ENCODE results near the gene RPL38.

The RPL38 gene

DNA sequence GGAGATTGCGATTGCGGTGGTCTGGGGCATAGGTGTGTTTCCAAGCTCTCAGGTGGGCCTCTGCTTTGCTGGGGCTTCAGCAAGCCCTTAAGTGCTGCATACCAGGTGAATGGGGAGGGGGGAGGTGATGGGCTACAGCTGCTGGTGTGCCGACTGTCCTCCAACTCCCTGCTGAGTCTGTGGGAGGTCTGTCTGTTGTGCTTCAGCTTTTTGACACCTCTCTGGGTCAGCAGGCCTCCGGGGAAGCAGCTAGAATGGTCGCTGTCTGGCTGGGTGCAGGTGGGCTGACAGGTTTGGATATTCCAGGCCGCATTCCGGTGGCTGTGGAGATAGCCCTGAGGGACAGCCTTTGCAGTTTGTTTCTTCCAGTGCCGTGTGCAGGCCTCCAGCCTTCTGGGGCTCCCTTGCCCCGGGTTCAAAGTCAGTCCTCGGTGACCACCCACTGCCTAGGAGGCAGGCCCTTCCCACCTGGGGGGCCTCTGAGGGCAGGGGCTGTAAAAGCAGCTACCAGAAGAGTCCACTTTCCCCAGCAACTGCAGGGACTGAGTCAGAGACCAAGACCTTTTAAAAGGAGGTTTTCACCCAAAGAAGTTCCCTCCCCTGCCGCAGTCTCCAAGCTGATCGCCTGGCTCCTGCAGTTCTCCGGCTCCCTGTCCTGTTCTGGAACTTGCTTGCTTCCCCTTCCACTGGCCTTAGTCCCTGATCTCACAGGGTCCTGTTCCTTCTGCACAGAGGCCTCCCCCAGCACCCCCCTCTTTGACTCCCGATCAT, 7.8 kb downstream of the RPL38 start:
- Histone ChIP-seq H3K9me3 (ENCODE audit: control insufficient read depth in 2 of 2, low read length in 2 of 2) (no peaks in the 10 kb centered on the region), H3K4me3 (ENCODE audit: low read length in 2 of 2) (peak overlapping the region; percentile 80 to 84), H3K27ac (ENCODE audit: low read length) (no peak overlapping the region), H3K4me1 (ENCODE audit: control insufficient read depth, insufficient read depth, low read length) (peaks cover 35% of the 10 kb centered on the region), H3K27me3 (ENCODE audit: control insufficient read depth in 1 of 2, insufficient read depth in 2 of 2, low read length in 2 of 2) (no peaks in the 10 kb centered on the region), H3K36me3 (ENCODE audit: control insufficient read depth in 2 of 2, insufficient read depth in 2 of 2, low read length in 2 of 2) (peaks cover 16 to 23% of the 10 kb centered on the region in 2 donors), H3K9ac (ENCODE audit: low read length in 2 of 2) (peak overlapping the region in 1 of 2 donors; percentile 42)

DNA sequence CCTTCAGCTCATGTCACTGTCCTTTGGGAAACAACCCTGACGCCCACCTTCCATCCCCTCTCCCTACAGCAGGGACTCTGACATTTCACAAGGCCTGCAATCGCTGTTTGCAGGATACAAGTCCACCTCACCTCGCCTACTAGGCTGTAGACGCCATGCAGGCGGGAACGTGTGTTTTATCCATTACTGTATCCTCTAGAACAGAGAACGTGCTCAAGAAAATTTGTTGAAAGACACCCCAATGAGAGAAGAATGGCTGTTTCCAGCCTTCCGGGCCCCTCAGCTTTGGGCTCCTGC, 8.4 kb downstream of the RPL38 start:
- Histone ChIP-seq H3K36me3 (ENCODE audit: control insufficient read depth in 2 of 2, insufficient read depth in 2 of 2, low read length in 2 of 2) (peaks cover 16 to 22% of the 10 kb centered on the region in 2 donors), H3K4me3 (ENCODE audit: low read length in 2 of 2) (peak overlapping the region; percentile 80 to 84), H3K27ac (ENCODE audit: low read length) (no peak overlapping the region), H3K27me3 (ENCODE audit: control insufficient read depth in 1 of 2, insufficient read depth in 2 of 2, low read length in 2 of 2) (no peaks in the 10 kb centered on the region), H3K9me3 (ENCODE audit: control insufficient read depth in 2 of 2, low read length in 2 of 2) (no peaks in the 10 kb centered on the region), H3K9ac (ENCODE audit: low read length in 2 of 2) (peak overlapping the region; percentile 29 to 42), H3K4me1 (ENCODE audit: control insufficient read depth, insufficient read depth, low read length) (peaks cover 34% of the 10 kb centered on the region)

DNA sequence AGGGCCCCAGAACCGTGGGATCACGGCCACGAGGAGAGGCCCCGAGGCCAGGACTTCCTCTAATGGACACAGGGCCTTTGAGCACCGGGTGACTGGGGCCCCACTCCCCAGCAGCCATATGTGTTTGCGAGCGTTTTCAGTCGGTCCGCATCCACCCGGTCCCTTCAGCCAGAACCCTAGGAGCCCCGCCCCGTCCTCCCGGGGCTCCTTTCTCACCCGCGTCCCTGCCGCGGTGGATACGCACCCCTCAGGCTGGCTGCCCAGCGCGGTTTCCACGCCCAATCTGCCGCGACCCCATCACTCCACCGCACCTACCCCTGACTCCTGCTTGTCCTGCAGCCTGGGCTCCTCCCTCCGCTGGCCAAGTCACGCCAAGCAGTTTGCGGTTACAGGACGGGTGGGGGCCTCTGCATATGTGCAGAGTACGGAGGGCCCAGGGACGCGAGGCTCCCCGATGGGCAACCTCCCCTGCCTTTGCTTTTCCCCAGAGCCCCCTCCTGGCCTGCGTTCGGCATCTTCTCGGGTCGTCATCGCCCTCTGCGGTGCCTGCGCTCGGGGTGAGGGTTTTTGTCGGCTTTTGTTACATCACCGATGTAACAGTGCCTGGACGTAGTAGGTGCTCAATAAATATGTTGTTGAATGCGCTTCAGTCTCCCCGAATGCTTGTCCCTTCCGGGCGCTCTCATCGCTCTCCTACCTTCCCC, 8.9 kb downstream of the RPL38 start:
- peak overlapping the region; percentile 80 to 84 for H3K4me3 ChIP-seq (ENCODE audit: low read length in 2 of 2)
- peak overlapping the region; percentile 37 for H3K27ac ChIP-seq (ENCODE audit: low read length)
- peaks cover 34% of the 10 kb centered on the region for H3K4me1 ChIP-seq (ENCODE audit: control insufficient read depth, insufficient read depth, low read length)
- H3K27me3 ChIP-seq (ENCODE audit: control insufficient read depth in 1 of 2, insufficient read depth in 2 of 2, low read length in 2 of 2) = no peaks in the 10 kb centered on the region
- H3K9me3 ChIP-seq (ENCODE audit: control insufficient read depth in 2 of 2, low read length in 2 of 2) = no peaks in the 10 kb centered on the region
- peaks cover 16 to 18% of the 10 kb centered on the region in 2 donors for H3K36me3 ChIP-seq (ENCODE audit: control insufficient read depth in 2 of 2, insufficient read depth in 2 of 2, low read length in 2 of 2)
- peak overlapping the region; percentile 29 to 84 for H3K9ac ChIP-seq (ENCODE audit: low read length in 2 of 2)

DNA sequence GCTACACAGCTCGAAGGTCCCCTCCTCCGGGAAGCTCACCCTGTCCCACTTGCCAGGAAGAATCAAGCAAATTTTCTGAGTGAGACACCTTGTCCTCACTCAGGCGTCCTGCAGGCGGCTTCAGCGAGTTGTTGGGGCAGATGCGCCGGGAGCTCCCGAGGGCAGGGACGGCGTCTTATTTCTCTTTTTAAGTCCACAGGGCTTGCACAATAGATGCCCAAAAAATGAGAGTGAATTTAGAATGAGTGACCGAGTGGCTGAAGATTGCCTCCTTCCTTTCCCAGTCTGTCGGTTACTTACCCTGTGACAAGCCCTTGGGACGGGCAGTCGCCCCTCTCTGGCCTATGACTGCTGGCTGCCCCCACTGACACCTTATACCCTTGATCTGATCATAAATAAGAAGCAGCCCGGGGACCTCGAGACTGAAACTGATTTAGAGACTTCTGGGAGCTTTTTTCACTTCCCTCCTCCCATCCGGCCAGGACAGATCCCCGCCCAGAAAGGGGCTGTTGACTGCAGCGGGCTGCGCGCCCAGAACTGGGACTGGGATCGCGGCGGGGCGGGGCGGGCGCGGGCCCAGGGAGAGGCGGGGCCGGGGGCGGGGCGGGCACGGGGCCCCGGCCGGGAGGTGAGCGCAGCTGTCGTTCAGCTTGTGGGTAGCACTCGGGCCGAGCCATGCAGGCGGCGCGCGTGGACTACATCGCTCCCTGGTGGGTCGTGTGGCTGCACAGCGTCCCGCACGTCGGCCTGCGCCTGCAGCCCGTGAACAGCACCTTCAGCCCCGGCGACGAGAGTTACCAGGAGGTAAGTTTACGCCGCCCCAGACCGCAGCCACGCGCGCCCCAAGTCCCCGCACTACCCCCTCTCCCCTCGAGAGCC, 9.7 kb downstream of the RPL38 start, which contains the start of gene TTYH2:
Gene TTYH2, plus strand, starts transcription at position 659 of the 879 bp plus-strand sequence. Its CDS starts 17 bp downstream, at position 676.
- H3K9ac ChIP-seq (ENCODE audit: low read length in 2 of 2) = peak within 1 kb of the TSS; percentile 29 to 84
- no peaks in the 10 kb centered on the region for H3K27me3 ChIP-seq (ENCODE audit: control insufficient read depth in 1 of 2, insufficient read depth in 2 of 2, low read length in 2 of 2)
- H3K27ac ChIP-seq (ENCODE audit: low read length) = peak within 1 kb of the TSS; percentile 37
- H3K4me3 ChIP-seq (ENCODE audit: low read length in 2 of 2) = peak within 1 kb of the TSS; percentile 80 to 84
- peaks cover 12 to 14% of the 10 kb centered on the region in 2 donors for H3K36me3 ChIP-seq (ENCODE audit: control insufficient read depth in 2 of 2, insufficient read depth in 2 of 2, low read length in 2 of 2)
- H3K9me3 ChIP-seq (ENCODE audit: control insufficient read depth in 2 of 2, low read length in 2 of 2) = no peaks in the 10 kb centered on the region
- H3K4me1 ChIP-seq (ENCODE audit: control insufficient read depth, insufficient read depth, low read length) = peaks cover 34% of the 10 kb centered on the region

DNA sequence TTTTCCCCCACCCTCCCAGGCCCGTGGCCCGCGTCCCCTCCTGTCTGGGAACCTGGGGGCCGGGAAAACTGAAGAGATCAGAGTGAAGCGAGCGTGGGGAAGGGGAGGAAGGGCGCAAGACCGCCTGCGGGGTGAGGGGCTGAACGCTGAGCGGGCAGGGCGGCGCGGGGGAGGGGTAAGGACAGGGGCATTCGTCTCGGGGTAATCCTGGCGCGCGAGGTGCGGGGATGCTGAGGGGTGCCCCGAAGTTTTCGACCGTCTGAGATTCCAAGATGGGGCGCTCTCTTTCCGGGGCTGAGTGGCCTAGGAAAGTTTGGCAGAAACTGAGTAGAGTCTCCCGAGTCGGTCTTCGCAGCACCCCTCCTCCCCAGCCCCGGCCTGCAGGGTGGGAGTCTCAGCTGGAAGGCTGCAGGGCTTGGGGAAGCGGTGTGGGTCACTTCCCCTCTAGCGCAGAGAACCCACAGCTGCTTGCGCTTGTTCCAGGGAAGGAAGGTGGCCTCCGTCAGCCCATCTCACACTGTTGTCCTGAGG, 10.4 kb downstream of the RPL38 start:
- peaks cover 9% of the 10 kb centered on the region in 2 donors for H3K36me3 ChIP-seq (ENCODE audit: control insufficient read depth in 2 of 2, insufficient read depth in 2 of 2, low read length in 2 of 2)
- H3K4me3 ChIP-seq (ENCODE audit: low read length in 2 of 2) = peak overlapping the region; percentile 57 to 73
- H3K9ac ChIP-seq (ENCODE audit: low read length in 2 of 2) = peak overlapping the region in 1 of 2 donors; percentile 29
- H3K4me1 ChIP-seq (ENCODE audit: control insufficient read depth, insufficient read depth, low read length) = peaks cover 34% of the 10 kb centered on the region
- no peaks in the 10 kb centered on the region for H3K27me3 ChIP-seq (ENCODE audit: control insufficient read depth in 1 of 2, insufficient read depth in 2 of 2, low read length in 2 of 2)
- H3K9me3 ChIP-seq (ENCODE audit: control insufficient read depth in 2 of 2, low read length in 2 of 2) = no peaks in the 10 kb centered on the region
- H3K27ac ChIP-seq (ENCODE audit: low read length) = no peak overlapping the region

DNA sequence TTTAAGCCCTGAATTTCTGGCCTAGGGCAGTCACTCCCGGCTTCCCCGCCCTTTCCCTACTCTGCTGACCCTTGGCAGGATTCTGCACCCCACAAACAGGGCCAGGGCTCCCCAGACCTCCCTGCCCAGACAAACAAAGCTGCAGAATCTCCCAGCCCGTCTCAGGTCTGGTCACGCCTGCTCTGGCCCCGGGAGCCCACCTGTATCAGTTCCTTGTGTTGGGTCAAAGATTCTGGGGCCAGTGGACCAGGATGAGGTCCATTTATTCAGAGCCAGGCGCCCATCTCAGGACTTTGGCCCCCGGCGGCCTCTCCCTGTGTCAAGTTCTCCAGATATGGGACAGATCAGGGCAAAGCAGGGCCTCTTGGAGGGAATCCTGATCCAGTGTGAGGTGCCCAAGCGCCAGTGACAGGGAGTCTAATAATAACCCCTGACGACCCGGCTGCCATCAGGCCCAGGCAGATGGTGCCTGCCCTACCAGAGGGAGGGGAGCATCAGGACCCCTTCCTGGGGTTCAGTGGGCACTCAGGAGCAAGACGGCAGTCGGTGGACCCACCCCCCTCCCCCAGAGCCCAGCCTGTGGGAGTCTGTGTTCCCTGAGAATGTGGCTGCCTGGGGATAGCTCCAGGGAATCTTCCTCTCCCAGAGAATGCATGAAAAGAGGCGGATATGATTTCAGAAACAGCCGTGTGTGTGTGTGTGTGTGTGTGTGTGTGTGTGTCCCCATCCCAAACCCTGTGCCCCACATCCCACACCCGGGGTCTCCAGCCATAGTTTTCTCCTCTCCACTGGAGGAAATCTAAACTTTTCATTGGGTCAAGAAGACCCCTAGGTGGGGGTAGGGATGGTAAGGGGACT, 11.2 kb downstream of the RPL38 start:
- no peaks in the 10 kb centered on the region for H3K9me3 ChIP-seq (ENCODE audit: control insufficient read depth in 2 of 2, low read length in 2 of 2)
- peaks cover 34% of the 10 kb centered on the region for H3K4me1 ChIP-seq (ENCODE audit: control insufficient read depth, insufficient read depth, low read length)
- H3K36me3 ChIP-seq (ENCODE audit: control insufficient read depth in 2 of 2, insufficient read depth in 2 of 2, low read length in 2 of 2) = peaks cover 3 to 4% of the 10 kb centered on the region in 2 donors
- no peak overlapping the region for H3K9ac ChIP-seq (ENCODE audit: low read length in 2 of 2)
- H3K4me3 ChIP-seq (ENCODE audit: low read length in 2 of 2) = peak overlapping the region in 1 of 2 donors; percentile 73
- no peaks in the 10 kb centered on the region for H3K27me3 ChIP-seq (ENCODE audit: control insufficient read depth in 1 of 2, insufficient read depth in 2 of 2, low read length in 2 of 2)
- no peak overlapping the region for H3K27ac ChIP-seq (ENCODE audit: low read length)

DNA sequence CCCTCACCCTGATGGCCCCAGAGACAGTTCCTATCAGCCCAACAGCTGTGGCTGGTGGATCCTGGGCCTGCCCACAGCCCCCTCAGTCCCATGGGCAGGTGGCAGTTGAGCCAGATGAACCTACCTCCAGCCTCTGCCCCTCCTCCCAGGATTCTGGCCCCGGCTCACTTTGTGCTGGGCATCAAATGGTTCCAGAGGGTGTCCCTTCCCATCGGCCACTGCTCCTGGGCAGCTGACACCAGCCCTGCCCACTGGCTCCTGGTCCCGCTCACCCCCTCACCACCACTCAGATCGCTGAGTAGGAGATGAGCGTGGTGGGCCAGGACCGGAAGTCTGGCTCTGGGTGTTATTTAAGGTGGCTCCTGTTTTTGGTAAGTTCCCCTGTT, 11.9 kb downstream of the RPL38 start:
- H3K9me3 ChIP-seq (ENCODE audit: control insufficient read depth in 2 of 2, low read length in 2 of 2) = no peaks in the 10 kb centered on the region
- no peak overlapping the region for H3K27ac ChIP-seq (ENCODE audit: low read length)
- peaks cover 30% of the 10 kb centered on the region for H3K4me1 ChIP-seq (ENCODE audit: control insufficient read depth, insufficient read depth, low read length)
- no peak overlapping the region for H3K4me3 ChIP-seq (ENCODE audit: low read length in 2 of 2)
- no peak overlapping the region for H3K9ac ChIP-seq (ENCODE audit: low read length in 2 of 2)
- no peaks in the 10 kb centered on the region for H3K36me3 ChIP-seq (ENCODE audit: control insufficient read depth in 2 of 2, insufficient read depth in 2 of 2, low read length in 2 of 2)
- H3K27me3 ChIP-seq (ENCODE audit: control insufficient read depth in 1 of 2, insufficient read depth in 2 of 2, low read length in 2 of 2) = no peaks in the 10 kb centered on the region

DNA sequence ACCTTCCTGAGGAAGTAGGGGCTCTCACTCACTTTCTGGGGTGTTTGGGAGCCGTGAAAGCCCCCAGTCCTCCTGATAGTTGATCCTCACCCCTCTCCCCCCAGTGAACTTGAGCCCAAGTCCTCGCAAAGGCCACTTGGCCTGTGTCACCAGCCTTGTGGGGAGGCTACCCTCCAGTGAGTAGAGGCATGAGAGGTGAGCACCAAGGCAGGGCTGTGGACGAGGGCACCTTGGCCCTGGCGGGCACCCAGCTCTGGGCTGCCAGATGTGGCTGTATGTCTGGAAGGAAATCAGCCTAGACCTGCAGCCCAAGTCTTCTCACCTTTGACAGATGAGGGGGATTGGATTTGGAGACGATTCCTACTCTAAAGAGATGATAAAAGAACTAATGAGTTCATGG, 13.0 kb downstream of the RPL38 start:
- Histone ChIP-seq H3K9me3 (ENCODE audit: control insufficient read depth in 2 of 2, low read length in 2 of 2) (no peaks in the 10 kb centered on the region), H3K27me3 (ENCODE audit: control insufficient read depth in 1 of 2, insufficient read depth in 2 of 2, low read length in 2 of 2) (no peaks in the 10 kb centered on the region), H3K4me3 (ENCODE audit: low read length in 2 of 2) (no peak overlapping the region), H3K9ac (ENCODE audit: low read length in 2 of 2) (no peak overlapping the region), H3K4me1 (ENCODE audit: control insufficient read depth, insufficient read depth, low read length) (peaks cover 19% of the 10 kb centered on the region), H3K36me3 (ENCODE audit: control insufficient read depth in 2 of 2, insufficient read depth in 2 of 2, low read length in 2 of 2) (no peaks in the 10 kb centered on the region), H3K27ac (ENCODE audit: low read length) (no peak overlapping the region)

DNA sequence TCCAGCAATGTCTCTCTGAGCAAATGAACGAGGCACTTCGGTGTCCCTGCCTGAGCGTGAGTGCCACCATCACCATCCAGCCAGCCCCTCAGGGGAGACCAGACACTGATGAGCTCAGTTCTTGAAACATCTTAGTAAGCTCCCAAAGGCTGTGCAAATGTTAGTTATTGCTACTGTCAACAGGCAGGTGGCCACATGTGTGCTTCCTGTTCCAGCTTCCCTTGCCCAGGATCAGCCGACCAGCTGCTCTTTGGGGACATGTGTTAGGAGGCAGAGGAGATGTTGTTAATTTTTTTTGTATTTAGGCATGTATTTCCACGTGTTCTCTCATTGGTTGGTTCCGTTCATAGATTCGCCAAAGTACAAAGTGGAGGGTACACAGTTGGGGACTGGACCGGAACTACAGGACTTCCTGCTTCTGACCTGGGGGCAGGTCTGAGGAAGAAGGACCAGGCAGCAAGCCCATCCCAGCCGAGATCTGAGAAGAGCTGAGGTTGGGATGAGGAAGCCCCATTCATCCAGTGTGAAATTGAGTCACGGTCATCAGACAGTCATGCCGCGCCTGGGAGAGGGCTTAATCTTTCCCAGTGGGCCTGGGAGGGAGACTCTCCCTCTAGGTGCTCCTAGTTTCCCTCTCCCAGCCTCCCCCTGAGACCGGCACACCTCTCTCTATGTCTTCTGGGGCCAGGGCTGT, 13.7 kb downstream of the RPL38 start:
- Histone ChIP-seq H3K4me1 (ENCODE audit: control insufficient read depth, insufficient read depth, low read length) (peaks cover 12% of the 10 kb centered on the region), H3K27ac (ENCODE audit: low read length) (no peak overlapping the region), H3K36me3 (ENCODE audit: control insufficient read depth in 2 of 2, insufficient read depth in 2 of 2, low read length in 2 of 2) (no peaks in the 10 kb centered on the region), H3K27me3 (ENCODE audit: control insufficient read depth in 1 of 2, insufficient read depth in 2 of 2, low read length in 2 of 2) (no peaks in the 10 kb centered on the region), H3K4me3 (ENCODE audit: low read length in 2 of 2) (no peak overlapping the region), H3K9ac (ENCODE audit: low read length in 2 of 2) (no peak overlapping the region), H3K9me3 (ENCODE audit: control insufficient read depth in 2 of 2, low read length in 2 of 2) (no peaks in the 10 kb centered on the region)
